H1 (cell line): ENCODE measurements around the gene ELANE. TPM values are rescaled to one million over a fixed set of nuclear protein-coding genes. Genes with fewer than 3 reads are reported as not detected.

Experiments
- CTCF ChIA-PET: fragments of 300-600 bp; sonication (Branson Sonifier 250); formaldehyde crosslinking; loops from one replicate; lab custom pipeline; 2021; ENCODE audit not compliant: partially characterized antibody; lab: Charles Lee
- POLR2A ChIA-PET: fragments of 300-600 bp; sonication (Branson Sonifier 250); formaldehyde crosslinking; loops from one replicate; lab custom pipeline; 2021; ENCODE audit warnings: inconsistent platforms; ENCODE audit not compliant: partially characterized antibody; lab: Charles Lee
- DNase-seq, 2 experiments: peaks; one replicate each; pipeline versions ENCODE4 v3.0.0 to v3.0.0-alpha.2; 2010 to 2022; ENCODE audit warnings: low spot score in 2 of 2, low read depth in 1 of 2, mixed read lengths in 1 of 2
- FAIRE-seq: peaks from 2 replicates; lab custom pipeline; 2011; peaks lifted over from hg19 to GRCh38; lab: Jason Lieb, UNC
- H2AFZ ChIP-seq: 2 replicates; pipeline ENCODE4 v1.8.1; 2012; ENCODE audit warnings: low read length, inconsistent platforms
- H2AK5ac ChIP-seq: 2 replicates; pipeline ENCODE4 v1.6.1; 2013; ENCODE audit warnings: low read depth, low read length
- H2BK120ac ChIP-seq: replicated peaks from 2 replicates; pipeline ENCODE3; 2013; ENCODE audit warnings: low read depth, low read length, inconsistent platforms
- H2BK12ac ChIP-seq: 2 replicates; pipeline ENCODE4 v1.6.1; 2013; ENCODE audit warnings: low read depth, low read length
- H2BK15ac ChIP-seq: 2 replicates; pipeline ENCODE4 v1.6.1; 2013; ENCODE audit warnings: low read length
- H2BK20ac ChIP-seq: 2 replicates; pipeline ENCODE4 v1.6.1; 2013; ENCODE audit warnings: low read length
- H2BK5ac ChIP-seq: 2 replicates; pipeline ENCODE4 v1.6.1; 2013; ENCODE audit warnings: low read depth, low read length
- H3K14ac ChIP-seq: 2 replicates; pipeline ENCODE4 v1.6.1; 2013; ENCODE audit warnings: inconsistent platforms; ENCODE audit not compliant: insufficient read length
- H3K18ac ChIP-seq: 2 replicates; pipeline ENCODE4 v1.6.1; 2013; ENCODE audit warnings: low read length; ENCODE audit errors: extremely low read depth
- H3K23ac ChIP-seq: 2 replicates; pipeline ENCODE4 v1.6.1; 2013; ENCODE audit warnings: inconsistent platforms; ENCODE audit not compliant: insufficient read length
- H3K23me2 ChIP-seq: 2 replicates; pipeline ENCODE4 v1.6.1; 2013; ENCODE audit warnings: low read depth, low read length
- H3K27ac ChIP-seq: 2 replicates; pipeline ENCODE4 v1.6.1; 2011; ENCODE audit warnings: low read depth, low read length, inconsistent platforms
- H3K27me3 ChIP-seq, 4 experiments: replicated peaks in 1 of 4; 1 replicate in 1 of 4; 2 replicates in 3 of 4; pipeline versions ENCODE4 v1.6.1 to v1.8.1; 2011 to 2013; ENCODE audit warnings: low read length in 3 of 4, mild to moderate bottlenecking in 3 of 4, inconsistent platforms in 2 of 4, mixed read lengths in 2 of 4, moderate library complexity in 1 of 4; ENCODE audit not compliant: control insufficient read depth in 3 of 4, insufficient read depth in 3 of 4; ENCODE audit errors: extremely low read depth in 1 of 4
- H3K36me3 ChIP-seq, 4 experiments: 2 replicates each; pipeline versions ENCODE4 v1.6.1 to v1.8.1; 2011 to 2013; ENCODE audit warnings: mild to moderate bottlenecking in 4 of 4, low read length in 3 of 4, moderate library complexity in 2 of 4, control low read depth in 1 of 4, inconsistent platforms in 1 of 4; ENCODE audit not compliant: insufficient read depth in 4 of 4, control insufficient read depth in 2 of 4
- H3K4ac ChIP-seq: replicated peaks from 2 replicates; pipeline ENCODE3; 2013; ENCODE audit warnings: low read length, low read depth, mixed read lengths, inconsistent platforms; ENCODE audit not compliant: insufficient read length
- H3K4me1 ChIP-seq, 4 experiments: replicated peaks in 1 of 4; 1 replicate in 1 of 4; 2 replicates in 3 of 4; pipeline versions ENCODE4 v1.6.1 to v1.8.1; 2011 to 2013; ENCODE audit warnings: low read length in 3 of 4, inconsistent platforms in 2 of 4, mixed read lengths in 1 of 4; ENCODE audit not compliant: insufficient read depth in 4 of 4, control insufficient read depth in 3 of 4
- H3K4me2 ChIP-seq, 2 experiments: 2 replicates each; pipeline versions ENCODE4 v1.6.1 to v1.8.1; 2011 to 2013; ENCODE audit warnings: low read depth in 2 of 2, low read length in 2 of 2, control low read depth in 1 of 2, inconsistent platforms in 1 of 2, mild to moderate bottlenecking in 1 of 2; ENCODE audit not compliant: insufficient read depth in 1 of 2
- H3K4me3 ChIP-seq, 4 experiments: fragments of 200-600, 300-600 bp in 1 of 4; sonication (generic), shearing (Covaris generic), sonication (Bioruptor Twin) in 1 of 4; 2 replicates each; pipeline versions ENCODE4 v1.5.1 to v1.8.1; 2011 to 2016; ENCODE audit warnings: low read length in 4 of 4, low read depth in 3 of 4, control low read depth in 2 of 4, inconsistent platforms in 2 of 4, mild to moderate bottlenecking in 2 of 4, mixed read lengths in 1 of 4, moderate library complexity in 1 of 4; ENCODE audit not compliant: insufficient read depth in 2 of 4; ENCODE audit errors: extremely low read depth in 1 of 4
- H3K56ac ChIP-seq: replicated peaks from 2 replicates; pipeline ENCODE3; 2013; ENCODE audit warnings: low read depth, mild to moderate bottlenecking, mixed read lengths, low read length, inconsistent platforms; ENCODE audit not compliant: insufficient read length
- H3K79me1 ChIP-seq: 2 replicates; pipeline ENCODE4 v1.6.1; 2013; ENCODE audit warnings: low read depth, low read length, control low read depth
- H3K79me2 ChIP-seq, 2 experiments: 2 replicates each; pipeline versions ENCODE4 v1.6.1 to v1.8.1; 2012 to 2013; ENCODE audit warnings: low read length in 2 of 2, mild to moderate bottlenecking in 2 of 2, inconsistent platforms in 1 of 2; ENCODE audit not compliant: insufficient read depth in 2 of 2, control insufficient read depth in 1 of 2
- H3K9ac ChIP-seq, 4 experiments: replicated peaks in 1 of 4; 1 replicate in 1 of 4; 2 replicates in 3 of 4; pipeline versions ENCODE4 v1.6.1 to v1.8.1; 2011 to 2013; ENCODE audit warnings: low read depth in 3 of 4, low read length in 3 of 4, control low read depth in 2 of 4, mild to moderate bottlenecking in 2 of 4, moderate library complexity in 2 of 4, inconsistent platforms in 1 of 4; ENCODE audit errors: extremely low read depth in 1 of 4
- H3K9me3 ChIP-seq, 2 experiments: 2 replicates each; pipeline versions ENCODE4 v1.6.1 to v1.8.1; 2012 to 2013; ENCODE audit warnings: mild to moderate bottlenecking in 2 of 2, moderate library complexity in 2 of 2, control low read depth in 1 of 2, inconsistent platforms in 1 of 2, low read depth in 1 of 2, low read length in 1 of 2, mixed read lengths in 1 of 2; ENCODE audit not compliant: insufficient read depth in 2 of 2
- H4K20me1 ChIP-seq, 2 experiments: replicated peaks in 1 of 2; 2 replicates each; pipeline versions ENCODE3 to v1.8.1; 2011 to 2013; ENCODE audit warnings: inconsistent platforms in 2 of 2, low read length in 2 of 2, mild to moderate bottlenecking in 1 of 2; ENCODE audit not compliant: insufficient read depth in 2 of 2, control insufficient read depth in 1 of 2
- H4K5ac ChIP-seq: 2 replicates; pipeline ENCODE4 v1.6.1; 2013; ENCODE audit warnings: low read length, low read depth, mixed read lengths, inconsistent platforms; ENCODE audit not compliant: insufficient read length
- H4K8ac ChIP-seq: 2 replicates; pipeline ENCODE4 v1.8.0; 2013; ENCODE audit warnings: mild to moderate bottlenecking, moderate library complexity, low read length, inconsistent platforms; ENCODE audit not compliant: insufficient read depth; ENCODE audit errors: extremely low read depth
- H4K91ac ChIP-seq: replicated peaks from 2 replicates; pipeline ENCODE3; 2013; ENCODE audit warnings: low read length, mixed read lengths, inconsistent platforms; ENCODE audit not compliant: insufficient read length
- ATF2 ChIP-seq: IDR thresholded peaks from 2 replicates; pipeline ENCODE4 v1.6.1; 2012; ENCODE audit warnings: low read length, inconsistent platforms
- BRCA1 ChIP-seq: IDR thresholded peaks from 2 replicates; pipeline ENCODE4 v1.6.1; 2012; ENCODE audit warnings: low read depth, low read length, improper control_type of control experiment
- EZH2 ChIP-seq: fragments of 200-600 bp; sonication (generic); IDR thresholded peaks from 2 replicates; pipeline ENCODE4 v1.7.1; 2012; ENCODE audit warnings: low read depth, mild to moderate bottlenecking, moderate library complexity, low read length, inconsistent platforms; ENCODE audit not compliant: severe bottlenecking
- FOSL1 ChIP-seq: IDR thresholded peaks from 2 replicates; pipeline ENCODE4 v1.6.1; 2011; ENCODE audit warnings: mild to moderate bottlenecking, low read depth, low read length, moderate library complexity; ENCODE audit not compliant: insufficient read depth
- KDM1A ChIP-seq: fragments of 200-600, 300-600 bp; sonication (generic); IDR thresholded peaks from 2 replicates; pipeline ENCODE4 v1.7.1; 2016; ENCODE audit warnings: mild to moderate bottlenecking, low read length, borderline replicate concordance
- PHF8 ChIP-seq: fragments of 200-600 bp; sonication (generic); conservative IDR thresholded peaks from 2 replicates; pipeline ENCODE4 v1.7.1; 2012; ENCODE audit warnings: low read depth, mild to moderate bottlenecking, inconsistent platforms, low read length, moderate library complexity
- RFX5 ChIP-seq: IDR thresholded peaks from 2 replicates; pipeline ENCODE4 v1.6.1; 2011; ENCODE audit warnings: low read depth, low read length, improper control_type of control experiment, borderline replicate concordance
- SIRT6 ChIP-seq: IDR thresholded peaks from one replicate; pipeline ENCODE4 v1.7.1; 2012; ENCODE audit warnings: low read length, inconsistent platforms
- SP1 ChIP-seq: IDR thresholded peaks from 2 replicates; pipeline ENCODE4 v1.6.1; 2011; ENCODE audit warnings: low read depth, low read length
- WGBS, 2 experiments: shearing (Covaris generic) in 1 of 2; methylation state at CpG; one replicate each; pipeline versions ENCODE4 v1.1.6 to v1.1.7; 2013 to 2015; ENCODE audit warnings: low lambda C conversion rate in 2 of 2, mixed read lengths in 2 of 2, inconsistent platforms in 1 of 2, low coverage in 1 of 2, missing lambda C conversion rate in 1 of 2; ENCODE audit not compliant: insufficient replicate concordance in 2 of 2, insufficient coverage in 1 of 2, insufficient read length in 1 of 2; ENCODE audit errors: extremely low coverage in 1 of 2, missing lambda C conversion rate in 1 of 2; 5-methylcytosine and 5-hydroxymethylcytosine counted together
- polyA plus RNA-seq, 7 experiments: library from polyadenylated mRNA; depleted of rRNA in 3 of 7; stranded (reverse) in 5 of 7; unstranded in 2 of 7; fragments of >200 nt in 5 of 7; fragments of 200-250 nt in 2 of 7; gene quantifications; 1 replicate in 5 of 7; 2 replicates in 1 of 7; 4 replicates in 1 of 7; pipeline versions ENCODE4 v1.2.1 to v1.2.3, GENCODE V29; 2011 to 2013; ENCODE audit warnings: missing spikeins in 2 of 7, mixed read lengths in 2 of 7
- total RNA-seq: library from RNA; stranded (reverse); fragmentation: NEBNext Ultra II Directional; extraction: Animal tissue kit (Norgen Biotek cat#: 25700); gene quantifications from 2 replicates; pipeline ENCODE4 v1.2.1, GENCODE V29; 2021

ELANE gene
- total and polyA plus RNA-seq, 2 of the 8 experiments (the other 6 are each of a cell fraction or from before 2014, with no cell fraction given), result not detected

GRCh38 chr19:871446-872265 lies 19.6 kb downstream of the ELANE start:
- Histone ChIP-seq H3K56ac (no peak overlapping the region), H4K5ac (no peak overlapping the region), H3K23me2 (no peaks in the 10 kb centered on the region), H3K4me3 (no peak overlapping the region), H3K27ac (no peak overlapping the region), H3K14ac (no peak overlapping the region), H3K4ac (no peak overlapping the region), H3K4me1 (peaks cover 3 to 22% (median 7%) of the 10 kb centered on the region in 4 experiments), H4K20me1 (peaks cover 4 to 9% of the 10 kb centered on the region in 2 experiments), H3K36me3 (peaks cover 0 to 18% (median 0%) of the 10 kb centered on the region in 4 experiments; a peak in 4 of 8 replicates), H3K18ac (no peak overlapping the region), H2BK15ac (0 out of 2 replicates have a peak overlapping the region, but pooled peaks have one; percentile 92), H2AFZ (no peak overlapping the region), H3K9me3 (peaks cover 0 to 3% of the 10 kb centered on the region in 2 experiments; a peak in 1 of 4 replicates), H2BK20ac (no peak overlapping the region), H2BK5ac (peak overlapping the region; percentile 73; the same call in 1 of the 2 replicates), H3K79me1 (peaks cover 2% of the 10 kb centered on the region), H2BK120ac (no peak overlapping the region), H3K23ac (no peak overlapping the region), H3K79me2 (no peaks in the 10 kb centered on the region), H3K27me3 (no peaks in the 10 kb centered on the region), H3K9ac (no peak overlapping the region), H4K8ac (peak overlapping the region; percentile 35; the same call in 1 of the 2 replicates), H2AK5ac (no peak overlapping the region), H2BK12ac (no peak overlapping the region), H3K4me2 (no peak overlapping the region), H4K91ac (no peak overlapping the region)
- WGBS, 2 experiments, result 79% methylated on average over 17 of the region's 33 CpGs; no CpG with 5 or more reads in 1 of the 2 experiments
- FAIRE-seq (no peak), DNase-seq (peak in 1 of 2 experiments; percentile 82)
- ChIA-PET POLR2A (interaction anchor here (0.7 to 2.4 kb wide), 9 partner anchors 9 to 111 kb away, joined by 3 to 8 read pairs (median 4); partner anchors contain the start of genes ELANE and WDR18), CTCF (interaction anchor here (0.6 to 2.8 kb wide), 6 partner anchors 9 to 101 kb away, joined by 3 to 10 read pairs (median 4); no protein-coding TSS in a partner anchor)
- no peak for TF ChIP-seq BRCA1
- TF ChIP-seq RFX5, result no peak
- no peak for TF ChIP-seq EZH2
- no peak for TF ChIP-seq ATF2
- no peak for TF ChIP-seq SIRT6
- peak; percentile 85 for TF ChIP-seq KDM1A
- no peak for TF ChIP-seq FOSL1
- TF ChIP-seq PHF8, result no peak
- TF ChIP-seq SP1, result 0 out of 2 replicates have a peak, but pooled peaks have one; percentile 17
